Stimulated activated memory B cell treated with anti-CD40 and anti-IgM and Interleukin-4, amounts not matched to agents 10 μg/mL and 1 μg/mL and 100 μg/mL, for 72 hours (primary cell): Measurements from ENCODE around the gene CARD6.
A peak's percentile ranks its signal among the peaks of the same experiment; 100 is the strongest.
"Not testable (repeated sequence)": the region's sequence is repeated elsewhere in the genome, so short reads cannot be mapped to it uniquely, and the experiment has no call there.

Source experiments
- ATAC-seq: fragments of 150-1000 bp; cut with Tn5 transposase; 2 replicates; pipeline ENCODE4 v1.10.0; 2021
- H3K27ac Mint-ChIP-seq: one replicate; pipeline ENCODE4 v1.8.0; 2022; ENCODE audit warnings: mild to moderate bottlenecking, mixed read lengths
- H3K27me3 Mint-ChIP-seq: one replicate; pipeline ENCODE4 v1.8.0; 2022; ENCODE audit warnings: mixed read lengths
- H3K36me3 Mint-ChIP-seq: one replicate; pipeline ENCODE4 v1.8.0; 2022; ENCODE audit warnings: mixed read lengths
- H3K4me1 Mint-ChIP-seq: one replicate; pipeline ENCODE4 v1.8.0; 2022; ENCODE audit warnings: mixed read lengths
- H3K4me3 Mint-ChIP-seq: one replicate; pipeline ENCODE4 v1.8.0; 2022; ENCODE audit warnings: mild to moderate bottlenecking, moderate library complexity, mixed read lengths
- H3K9me3 Mint-ChIP-seq: one replicate; pipeline ENCODE4 v1.8.0; 2022; ENCODE audit warnings: mixed read lengths

Gene CARD6

GRCh38 chr5:40841068-40841805, at the start of gene CARD6:
Gene CARD6 (plus strand): TSS chr5:40841367. CDS start chr5:40841383, 16 bp downstream.
- no peaks in the 10 kb centered on the region for H3K36me3 Mint-ChIP-seq
- no peaks in the 10 kb centered on the region for H3K9me3 Mint-ChIP-seq
- ATAC-seq: no peak
- peaks cover 19% of the 10 kb centered on the region for H3K27me3 Mint-ChIP-seq
- H3K4me1 Mint-ChIP-seq: peaks cover 7% of the 10 kb centered on the region
- H3K27ac Mint-ChIP-seq: peak within 1 kb of the TSS; percentile 83
- peak within 1 kb of the TSS; percentile 80 for H3K4me3 Mint-ChIP-seq

DNA sequence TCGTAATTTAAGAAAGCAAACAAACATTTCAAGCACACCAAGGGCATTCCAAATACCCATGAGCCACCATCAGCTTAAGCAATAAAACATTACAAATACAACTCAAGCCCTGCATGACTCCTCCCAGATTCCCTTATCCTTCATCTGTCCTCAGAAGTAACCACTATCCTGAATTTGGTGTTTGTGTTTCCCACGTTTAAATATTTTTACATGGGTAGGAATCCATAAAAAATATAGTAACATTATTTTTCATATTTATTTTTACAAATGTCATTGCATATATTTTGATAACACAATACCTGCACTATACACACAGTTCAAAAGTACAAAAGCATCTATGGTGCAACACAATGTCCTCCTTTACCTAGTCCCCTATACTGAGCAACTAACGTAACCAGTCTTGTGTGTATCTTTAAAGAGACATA, 49.4 kb upstream of the CARD6 start:
- peaks cover 35% of the 10 kb centered on the region for H3K36me3 Mint-ChIP-seq
- H3K9me3 Mint-ChIP-seq: peaks cover 6% of the 10 kb centered on the region
- peaks cover 74% of the 10 kb centered on the region for H3K4me1 Mint-ChIP-seq
- no peaks in the 10 kb centered on the region for H3K27me3 Mint-ChIP-seq
- H3K4me3 Mint-ChIP-seq: no peak overlapping the region
- no peak overlapping the region for H3K27ac Mint-ChIP-seq
- ATAC-seq: no peak

DNA sequence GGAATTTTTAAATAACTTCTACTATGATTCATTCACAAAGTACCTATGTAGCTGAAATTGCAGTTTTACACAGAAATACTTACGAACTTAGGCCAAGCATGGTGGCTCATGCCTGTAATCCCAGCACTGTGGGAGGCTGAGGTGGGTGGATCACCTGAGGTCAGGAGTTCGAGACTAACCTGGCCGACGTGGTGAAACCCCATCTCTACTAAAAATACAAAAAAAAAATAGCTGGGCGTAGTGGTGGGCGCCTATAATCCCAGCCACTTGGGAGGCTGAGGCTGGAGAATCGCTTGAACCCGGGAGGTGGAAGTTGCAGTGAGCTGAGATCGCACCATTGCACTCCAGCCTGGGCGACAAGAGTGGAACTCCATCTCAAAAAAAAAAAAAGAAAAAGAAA, 48.5 kb upstream of the CARD6 start:
- ATAC-seq, H3K9me3 Mint-ChIP-seq, H3K27ac Mint-ChIP-seq, H3K27me3 Mint-ChIP-seq, H3K4me3 Mint-ChIP-seq: not testable (repeated sequence)
- H3K4me1 Mint-ChIP-seq: peaks cover 75% of the 10 kb centered on the region
- H3K36me3 Mint-ChIP-seq: peaks cover 29% of the 10 kb centered on the region

DNA sequence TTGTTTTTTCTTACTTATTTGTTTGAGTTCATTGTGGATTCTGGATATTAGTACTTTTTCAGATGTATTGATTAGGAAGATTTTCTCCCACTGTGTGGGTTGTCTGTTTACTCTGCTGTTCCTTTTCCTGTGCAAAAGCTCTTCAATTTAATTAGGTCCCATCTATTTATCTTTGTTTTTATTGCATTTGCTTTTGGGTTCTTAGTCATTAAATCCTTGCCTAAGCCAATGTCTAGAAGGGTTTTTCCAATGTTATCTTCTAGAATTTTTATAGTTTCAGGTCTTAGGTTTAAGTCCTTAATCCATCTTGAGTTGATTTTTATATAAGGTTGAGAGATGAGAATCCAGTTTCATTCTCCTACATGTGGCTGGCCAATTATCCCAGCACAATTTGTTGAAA, 46.8 kb upstream of the CARD6 start:
- H3K4me1 Mint-ChIP-seq: peaks cover 65% of the 10 kb centered on the region
- peaks cover 12% of the 10 kb centered on the region for H3K36me3 Mint-ChIP-seq
- ATAC-seq, H3K27ac Mint-ChIP-seq, H3K4me3 Mint-ChIP-seq, H3K9me3 Mint-ChIP-seq, H3K27me3 Mint-ChIP-seq: not testable (repeated sequence)

DNA sequence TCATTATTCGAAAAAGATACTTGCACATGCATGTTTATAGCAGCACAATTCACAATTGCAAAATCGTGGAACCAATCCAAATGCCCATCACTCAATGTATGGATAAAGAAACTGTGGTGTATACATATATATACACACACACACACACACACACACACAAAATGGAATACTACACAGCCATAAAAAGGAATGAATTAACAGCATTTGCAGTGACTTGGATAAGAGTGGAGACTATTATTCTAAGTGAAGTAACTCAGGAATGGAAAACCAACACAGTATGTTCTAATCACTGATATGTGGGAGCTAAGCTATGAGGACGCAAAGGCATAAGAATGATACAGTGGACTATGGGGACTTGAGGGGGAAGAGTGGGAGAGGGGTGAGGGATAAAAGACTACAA, 46.3 kb upstream of the CARD6 start:
- H3K27ac Mint-ChIP-seq, H3K27me3 Mint-ChIP-seq, H3K4me3 Mint-ChIP-seq, H3K9me3 Mint-ChIP-seq, ATAC-seq: not testable (repeated sequence)
- Mint-ChIP-seq H3K36me3 (peaks cover 12% of the 10 kb centered on the region), H3K4me1 (peaks cover 60% of the 10 kb centered on the region)

DNA sequence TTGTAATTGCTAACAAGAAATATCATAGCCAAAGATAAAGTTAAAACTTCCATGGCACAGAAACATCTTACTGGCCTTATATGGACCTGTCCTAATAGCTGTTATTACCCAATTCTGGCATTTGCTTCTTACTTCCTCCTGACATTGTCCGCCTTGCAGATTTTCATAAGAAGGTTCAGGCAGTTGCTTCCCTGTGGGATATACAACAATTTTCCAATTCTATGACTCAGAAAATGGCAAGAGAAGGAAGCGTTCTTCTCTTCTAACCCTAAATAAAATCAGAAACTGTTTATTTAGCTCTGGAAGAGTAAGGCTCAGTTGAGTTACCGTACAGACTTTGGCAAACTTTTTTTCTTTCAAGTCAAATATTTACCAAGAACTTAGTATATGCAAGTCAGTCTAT, 44.7 kb upstream of the CARD6 start:
- peak overlapping the region; percentile 96 for H3K27ac Mint-ChIP-seq
- H3K27me3 Mint-ChIP-seq: no peaks in the 10 kb centered on the region
- peaks cover 44% of the 10 kb centered on the region for H3K4me1 Mint-ChIP-seq
- H3K9me3 Mint-ChIP-seq: no peaks in the 10 kb centered on the region
- ATAC-seq: no peak
- peak overlapping the region; percentile 96 for H3K4me3 Mint-ChIP-seq
- H3K36me3 Mint-ChIP-seq: peaks cover 12% of the 10 kb centered on the region

DNA sequence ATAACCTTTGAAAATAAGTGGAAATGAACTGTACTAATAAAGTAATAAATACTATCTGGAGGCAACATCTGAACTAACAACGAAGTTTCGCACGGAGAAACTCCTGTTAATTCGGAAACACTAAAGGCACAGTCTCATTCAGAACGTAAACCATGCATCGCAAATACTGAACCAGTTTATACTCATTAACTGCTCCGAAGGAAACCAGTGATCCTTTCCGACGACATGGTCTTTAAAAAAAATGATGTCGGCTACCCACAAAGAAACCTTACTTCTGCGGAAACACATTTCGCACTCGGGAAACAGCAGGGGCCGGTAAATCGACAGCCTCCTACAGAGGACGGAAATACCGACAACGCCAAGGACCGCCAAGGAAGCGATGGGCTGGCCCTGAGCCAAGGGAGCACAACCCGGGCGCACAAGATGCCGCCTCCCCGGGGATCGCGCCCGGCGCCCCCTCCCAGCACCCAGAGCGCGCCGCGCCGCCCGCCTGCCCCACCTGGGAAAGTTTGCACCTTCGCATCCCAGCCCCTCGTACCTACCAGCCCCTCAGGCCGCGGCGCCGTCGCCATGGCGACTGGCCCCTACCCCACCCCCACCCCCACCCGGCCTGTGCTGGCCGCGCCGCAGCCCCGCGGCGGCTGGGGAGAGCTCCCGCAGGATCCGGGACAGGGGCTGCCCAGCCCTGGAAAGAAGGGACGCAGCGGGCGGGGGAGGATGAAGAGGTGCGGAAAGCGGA, 43.7 kb upstream of the CARD6 start:
- Mint-ChIP-seq H3K36me3 (peaks cover 17% of the 10 kb centered on the region), H3K4me1 (peaks cover 48% of the 10 kb centered on the region), H3K4me3 (peak overlapping the region; percentile 96), H3K9me3 (no peaks in the 10 kb centered on the region), H3K27me3 (no peaks in the 10 kb centered on the region), H3K27ac (peak overlapping the region; percentile 96)
- peak; percentile 73 for ATAC-seq

DNA sequence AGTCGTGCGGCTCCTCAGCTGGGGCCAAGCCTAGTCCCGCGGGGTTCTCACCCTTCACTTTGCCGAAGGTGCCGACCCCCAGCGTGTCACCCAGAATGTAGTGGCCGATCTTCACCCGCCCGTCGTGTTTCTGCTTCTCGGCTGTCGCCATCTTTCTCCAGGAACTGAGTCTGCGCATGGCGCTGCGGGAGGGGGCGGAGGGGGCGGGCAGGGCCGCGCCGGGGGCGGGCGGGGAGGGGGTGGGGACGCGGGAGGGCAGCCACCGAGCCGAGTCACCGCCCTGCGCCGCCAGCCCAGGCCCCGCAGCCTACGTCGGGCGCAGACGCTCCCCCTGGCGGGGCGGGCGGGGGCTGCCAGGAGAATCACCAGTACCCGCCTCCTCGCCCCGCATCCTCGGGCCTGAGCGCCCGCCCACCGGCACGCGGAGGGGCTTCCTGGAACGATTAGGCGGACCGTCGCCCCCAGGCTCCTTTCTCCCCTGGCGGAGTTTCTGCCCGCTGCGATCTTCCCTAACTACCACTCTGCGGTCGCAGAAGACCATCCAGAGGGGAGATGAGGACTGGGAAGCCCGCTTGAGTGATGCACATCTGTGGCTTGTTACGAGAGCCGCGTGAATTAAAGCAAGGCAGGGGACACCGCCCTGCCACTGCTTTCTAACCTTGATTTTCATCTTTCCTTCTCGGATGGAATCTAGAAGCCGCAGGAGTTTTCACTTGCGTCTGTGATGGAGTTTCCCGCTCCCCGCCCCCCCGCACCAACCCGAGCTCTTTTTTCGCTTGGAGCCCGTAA, 43.0 kb upstream of the CARD6 start, which contains the start of gene PRKAA1:
Gene PRKAA1, minus strand, starts transcription at position 363 of the 789 bp plus-strand sequence. Its CDS starts 185 bp downstream, at position 178.
- Mint-ChIP-seq H3K27me3 (no peaks in the 10 kb centered on the region), H3K4me3 (peak within 1 kb of the TSS; percentile 96), H3K36me3 (peaks cover 17% of the 10 kb centered on the region), H3K27ac (peak within 1 kb of the TSS; percentile 96), H3K4me1 (peaks cover 46% of the 10 kb centered on the region), H3K9me3 (no peaks in the 10 kb centered on the region)
- peak; percentile 98 for ATAC-seq

- no peak for ATAC-seq
- no peaks in the 10 kb centered on the region for H3K27me3 Mint-ChIP-seq
- no peaks in the 10 kb centered on the region for H3K9me3 Mint-ChIP-seq
- H3K27ac Mint-ChIP-seq: peak overlapping the region; percentile 96
- peak overlapping the region; percentile 96 for H3K4me3 Mint-ChIP-seq
- H3K4me1 Mint-ChIP-seq: peaks cover 40% of the 10 kb centered on the region
- peaks cover 17% of the 10 kb centered on the region for H3K36me3 Mint-ChIP-seq
These were observed 42.4 kb upstream of the CARD6 start for GRCh38 chr5:40798801-40799210.

- ATAC-seq: no peak
- H3K4me3 Mint-ChIP-seq: no peak overlapping the region
- H3K9me3 Mint-ChIP-seq: no peaks in the 10 kb centered on the region
- H3K27me3 Mint-ChIP-seq: no peaks in the 10 kb centered on the region
- H3K36me3 Mint-ChIP-seq: peaks cover 14% of the 10 kb centered on the region
- H3K4me1 Mint-ChIP-seq: peaks cover 36% of the 10 kb centered on the region
- H3K27ac Mint-ChIP-seq: peak overlapping the region; percentile 96
These were observed 41.9 kb upstream of the CARD6 start for GRCh38 chr5:40799258-40799657.

DNA sequence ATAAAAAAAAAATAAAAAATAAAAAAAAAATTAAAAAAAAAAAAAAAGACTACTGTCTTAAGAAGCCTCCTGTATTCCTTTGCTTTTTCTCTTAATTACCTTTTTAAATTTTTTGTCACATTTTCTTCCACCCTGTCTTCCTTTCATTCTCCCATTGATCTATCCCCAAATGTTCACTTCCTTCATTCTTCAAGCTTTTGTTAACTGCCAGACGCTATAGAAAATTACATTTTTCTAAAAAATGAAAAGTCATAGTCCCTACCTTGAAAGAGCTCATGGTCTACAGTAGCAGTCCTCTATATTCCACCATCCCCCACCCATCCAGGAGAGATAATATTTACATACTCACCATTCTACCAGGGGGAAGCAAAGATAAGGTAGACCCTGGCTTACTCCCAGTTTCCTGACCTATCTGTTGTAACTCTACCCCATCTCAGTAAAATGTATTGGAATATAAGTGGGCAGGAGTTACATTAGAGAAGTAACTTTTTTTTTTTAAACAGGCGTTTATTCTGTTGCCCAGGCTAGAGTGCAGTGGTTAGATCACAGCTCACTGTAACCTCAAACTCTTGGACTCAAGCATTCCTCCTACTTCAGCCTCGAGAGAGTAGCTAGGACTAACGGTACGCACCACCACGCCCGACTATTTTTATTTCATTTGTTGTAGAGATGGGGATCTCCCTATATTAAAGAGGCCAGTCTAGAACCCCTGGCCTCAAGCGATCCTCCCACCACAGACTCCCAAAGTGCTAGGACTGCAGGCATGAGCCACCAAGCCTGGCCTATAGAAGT, 39.2 kb upstream of the CARD6 start:
- no peaks in the 10 kb centered on the region for H3K9me3 Mint-ChIP-seq
- no peak overlapping the region for H3K4me3 Mint-ChIP-seq
- H3K27me3 Mint-ChIP-seq: no peaks in the 10 kb centered on the region
- peaks cover 5% of the 10 kb centered on the region for H3K36me3 Mint-ChIP-seq
- peak overlapping the region; percentile 33 for H3K27ac Mint-ChIP-seq
- no peak for ATAC-seq
- H3K4me1 Mint-ChIP-seq: peaks cover 13% of the 10 kb centered on the region

- no peak overlapping the region for H3K4me3 Mint-ChIP-seq
- H3K36me3 Mint-ChIP-seq: peaks cover 5% of the 10 kb centered on the region
- no peaks in the 10 kb centered on the region for H3K27me3 Mint-ChIP-seq
- H3K4me1 Mint-ChIP-seq: no peaks in the 10 kb centered on the region
- no peak for ATAC-seq
- H3K27ac Mint-ChIP-seq: no peak overlapping the region
- H3K9me3 Mint-ChIP-seq: no peaks in the 10 kb centered on the region
These were observed 29.0 kb upstream of the CARD6 start for GRCh38 chr5:40812125-40812524.

- Mint-ChIP-seq H3K36me3 (peaks cover 5% of the 10 kb centered on the region), H3K27ac (no peak overlapping the region), H3K4me3 (no peak overlapping the region), H3K4me1 (no peaks in the 10 kb centered on the region), H3K9me3 (no peaks in the 10 kb centered on the region), H3K27me3 (no peaks in the 10 kb centered on the region)
- ATAC-seq: no peak
These were observed 27.4 kb upstream of the CARD6 start for GRCh38 chr5:40813698-40814281.

DNA sequence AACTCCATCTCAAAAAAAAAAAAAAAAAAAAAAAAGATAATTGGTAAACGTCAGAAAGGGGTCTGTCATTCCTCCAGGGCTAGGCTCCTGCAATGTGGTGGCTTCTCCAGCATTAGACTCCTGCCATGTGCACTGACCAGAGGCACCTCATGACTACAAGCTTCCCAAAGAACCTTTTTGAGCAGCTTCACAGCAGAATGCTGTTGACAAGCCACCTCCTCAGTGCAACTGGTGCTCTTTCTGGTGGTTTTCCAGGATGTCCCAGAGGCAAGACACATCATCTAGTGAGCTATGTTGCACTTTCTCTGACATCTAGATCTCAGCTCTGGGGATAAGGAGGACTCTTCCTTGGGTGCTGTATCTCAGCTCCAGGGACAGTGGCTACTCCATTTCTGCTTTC, 17.7 kb upstream of the CARD6 start:
- Mint-ChIP-seq H3K27me3 (no peaks in the 10 kb centered on the region), H3K4me1 (peaks cover 11% of the 10 kb centered on the region), H3K27ac (no peak overlapping the region), H3K36me3 (peaks cover 20% of the 10 kb centered on the region), H3K4me3 (no peak overlapping the region), H3K9me3 (no peaks in the 10 kb centered on the region)
- no peak for ATAC-seq
